Naive thymus-derived CD4-positive, alpha-beta T cell (primary cell): Measurements from ENCODE around the gene LETM1. TPM values are rescaled to one million over a fixed set of nuclear protein-coding genes. Genes with fewer than 3 reads are reported as not detected.

ENCODE experiments used
- ATAC-seq: fragments of 150-1000 bp; cut with Tn5 transposase; 2 replicates; pipeline ENCODE4 v1.10.0; 2021; ENCODE audit warnings: mild to moderate bottlenecking, moderate library complexity
- CTCF ChIA-PET: fragments of 350-600 bp; sonication (Branson Sonifier 250); formaldehyde crosslinking; loops from one replicate; lab custom pipeline; 2021; ENCODE audit warnings: antibody characterized with exemption; lab: Charles Lee
- POLR2A ChIA-PET: fragments of 350-600 bp; sonication (Branson Sonifier 250); formaldehyde crosslinking; loops from one replicate; lab custom pipeline; 2021; ENCODE audit warnings: antibody characterized with exemption, inconsistent platforms; lab: Charles Lee
- DNase-seq, 9 donors: peaks; one replicate each; pipeline versions ENCODE4 v3.0.0 to v3.0.0-alpha.2; 2020 to 2022; ENCODE audit warnings: mixed read lengths in 1 of 9
- H3K27ac ChIP-seq: one replicate; pipeline ENCODE4 v1.7.0; 2013; ENCODE audit warnings: mild to moderate bottlenecking, low read depth, low read length, moderate library complexity
- H3K27me3 ChIP-seq, 2 donors: one replicate each; pipeline ENCODE4 v1.7.0; 2013; ENCODE audit warnings: low read length in 2 of 2, mild to moderate bottlenecking in 2 of 2, moderate library complexity in 2 of 2; ENCODE audit not compliant: control insufficient read depth in 2 of 2, insufficient read depth in 2 of 2
- H3K36me3 ChIP-seq, 3 experiments: 1 replicate in 2 of 3; 2 replicates in 1 of 3; pipeline ENCODE4 v1.7.0; 2013; ENCODE audit warnings: low read length in 3 of 3, mild to moderate bottlenecking in 3 of 3, moderate library complexity in 1 of 3; ENCODE audit not compliant: insufficient read depth in 3 of 3, control insufficient read depth in 2 of 3
- H3K4me1 ChIP-seq, 2 donors: one replicate each; pipeline ENCODE4 v1.7.0; 2013; ENCODE audit warnings: low read length in 2 of 2, mild to moderate bottlenecking in 2 of 2, moderate library complexity in 1 of 2; ENCODE audit not compliant: control insufficient read depth in 2 of 2, insufficient read depth in 2 of 2
- H3K4me3 ChIP-seq: 2 replicates; pipeline ENCODE4 v1.7.0; 2013; ENCODE audit warnings: mild to moderate bottlenecking, low read length
- H3K9me3 ChIP-seq, 3 experiments: 1 replicate in 2 of 3; 2 replicates in 1 of 3; pipeline ENCODE4 v1.7.0; 2013; ENCODE audit warnings: low read length in 3 of 3; ENCODE audit not compliant: control insufficient read depth in 2 of 3
- H3K27ac Mint-ChIP-seq, 9 donors: one replicate each; pipeline ENCODE4 v1.8.0; 2020 to 2022; ENCODE audit warnings: mixed read lengths in 9 of 9, mild to moderate bottlenecking in 8 of 9, moderate library complexity in 5 of 9, inconsistent platforms in 2 of 9
- H3K27me3 Mint-ChIP-seq, 5 donors: one replicate each; pipeline ENCODE4 v1.8.0; 2021 to 2022; ENCODE audit warnings: mixed read lengths in 5 of 5, mild to moderate bottlenecking in 1 of 5
- H3K36me3 Mint-ChIP-seq, 5 donors: one replicate each; pipeline ENCODE4 v1.8.0; 2020 to 2022; ENCODE audit warnings: mixed read lengths in 5 of 5, mild to moderate bottlenecking in 3 of 5, inconsistent platforms in 1 of 5
- H3K4me1 Mint-ChIP-seq, 7 donors: one replicate each; pipeline ENCODE4 v1.8.0; 2020 to 2022; ENCODE audit warnings: mixed read lengths in 7 of 7, mild to moderate bottlenecking in 3 of 7, inconsistent platforms in 1 of 7
- H3K4me3 Mint-ChIP-seq, 10 donors: one replicate each; pipeline ENCODE4 v1.8.0; 2020 to 2022; ENCODE audit warnings: mild to moderate bottlenecking in 10 of 10, mixed read lengths in 10 of 10, moderate library complexity in 6 of 10, inconsistent platforms in 2 of 10
- H3K9me3 Mint-ChIP-seq, 11 donors: one replicate each; pipeline ENCODE4 v1.8.0; 2020 to 2022; ENCODE audit warnings: mixed read lengths in 11 of 11, mild to moderate bottlenecking in 4 of 11, inconsistent platforms in 1 of 11, moderate library complexity in 1 of 11
- intact Hi-C, 2 donors: fragments of 100-400 bp; cut with micrococcal nuclease; formaldehyde crosslinking; loops; one replicate each; pipeline ENCODE4 v1.15.1; 2023
- polyA plus RNA-seq, 2 donors: library from polyadenylated mRNA; unstranded; fragments of 300-500 nt; fragmentation: Illumina TruSeq; gene quantifications; one replicate each; pipeline ENCODE4 v1.2.3, GENCODE V29; 2021
- total RNA-seq, 6 experiments: library from RNA in 5 of 6; stranded (reverse) in 5 of 6; gene quantifications; 1 replicate in 5 of 6; 2 replicates in 1 of 6; pipeline ENCODE4 v1.2.3 and lab custom pipeline; 2021 to 2026

The LETM1 gene
- total and polyA plus RNA-seq, 7 experiments from 2014 or later, result 7.7 to 56.4 (median 35.4) TPM

DNA sequence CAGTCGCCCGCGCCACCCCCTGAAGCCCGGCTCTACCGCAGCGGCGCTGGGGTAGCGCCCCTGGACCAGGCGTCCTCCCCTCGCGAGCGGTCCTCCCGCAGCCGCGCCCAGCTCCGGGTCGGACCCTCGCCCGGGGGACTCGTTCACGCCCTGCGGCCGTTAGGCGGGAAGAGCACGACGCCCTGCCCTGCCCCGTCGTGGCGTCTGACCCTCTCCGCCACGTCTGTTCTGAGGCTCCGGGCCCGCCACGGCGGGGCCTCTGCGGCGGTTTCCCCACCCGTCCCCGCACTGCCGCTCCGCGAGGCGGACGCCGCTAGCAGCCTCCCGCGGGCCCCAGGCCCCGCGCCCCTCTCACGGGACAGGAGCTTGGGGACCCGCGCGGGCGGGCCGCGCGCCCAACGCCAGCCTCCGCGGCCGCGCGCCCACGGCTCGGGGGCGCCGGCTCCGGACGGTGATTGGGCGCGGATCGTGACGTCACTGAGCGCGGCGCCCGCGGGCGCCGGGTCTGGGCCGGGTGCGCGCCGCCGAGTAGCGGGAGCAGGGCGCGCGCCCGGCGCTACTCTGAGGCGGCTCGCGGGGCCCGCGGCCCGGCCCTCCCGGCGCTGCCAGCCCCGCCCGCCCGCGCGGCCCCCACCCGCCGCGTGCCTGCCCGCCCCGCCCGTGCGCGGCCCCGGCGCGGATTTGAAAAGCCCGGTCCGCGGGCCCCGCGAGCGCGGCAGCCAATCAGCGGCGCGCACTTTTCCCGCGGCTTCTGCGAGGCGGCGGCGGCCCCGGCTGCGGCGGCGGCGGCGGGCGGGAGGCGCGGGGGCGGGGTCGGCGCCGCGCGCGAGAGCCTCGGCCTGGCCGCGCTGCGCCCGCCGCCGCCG is 14.9 kb upstream of the LETM1 start, which contains the start of gene NSD2:
Gene NSD2, plus strand, starts transcription at position 816 of the 866 bp plus-strand sequence. CDS start 29,262 bp downstream, outside the sequence.
- intact Hi-C loops, result loop anchor here (1.0 to 5.0 kb wide), 15 partner anchors 9 to 622 kb away; partner anchors contain the start of genes FAM53A (in 2 of the 2), LETM1 (in 2 of the 2), MXD4 (in 2 of the 2) and SLBP (in 2 of the 2)
- ATAC-seq, result peak; percentile 86
- DNase-seq, result peak; percentile 79 to 95 (median 86)
- Mint-ChIP-seq H3K36me3 (peaks cover 0 to 13% (median 0%) of the 10 kb centered on the region in 5 donors), H3K27ac (peak within 1 kb of the TSS; percentile 91 to 96 (median 95)), H3K4me1 (peaks cover 12 to 37% (median 34%) of the 10 kb centered on the region in 7 donors), H3K9me3 (peaks cover 0 to 5% (median 0%) of the 10 kb centered on the region in 11 donors), H3K27me3 (peaks cover 0 to 4% (median 0%) of the 10 kb centered on the region in 5 donors), H3K4me3 (peak within 1 kb of the TSS; percentile 84 to 98 (median 89))
- H3K27ac ChIP-seq, result peak within 1 kb of the TSS; percentile 99
- H3K4me3 ChIP-seq, result peak within 1 kb of the TSS; percentile 86
- H3K4me1 ChIP-seq, result peaks cover 15 to 20% of the 10 kb centered on the region in 2 donors
- ChIA-PET CTCF (interaction anchor here (1.7 kb wide), 1 partner anchor 29 kb away, joined by 8 read pairs; no protein-coding TSS in a partner anchor), POLR2A (interaction anchor here (0.9 to 4.1 kb wide), 9 partner anchors 12 to 1197 kb away, joined by 3 to 74 read pairs (median 5); partner anchors contain the start of genes ATP5ME, LETM1, MYL5 and SLBP)
- H3K9me3 ChIP-seq, result no peaks in the 10 kb centered on the region
- no peaks in the 10 kb centered on the region for H3K27me3 ChIP-seq
- peaks cover 0 to 3% (median 0%) of the 10 kb centered on the region in 3 experiments for H3K36me3 ChIP-seq

DNA sequence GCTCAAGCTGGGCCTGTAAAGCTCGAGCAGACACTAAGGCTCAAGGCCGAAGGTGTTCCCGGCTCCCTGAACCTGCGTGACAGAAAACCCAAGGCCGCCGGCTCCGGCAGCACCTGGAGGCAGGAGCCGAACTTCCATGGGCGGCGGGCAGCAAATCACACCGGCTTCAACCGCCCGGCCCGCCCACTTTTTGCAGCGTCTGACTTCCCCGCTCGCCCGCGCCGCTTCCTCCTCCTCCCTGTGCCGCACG is 14.3 kb upstream of the LETM1 start:
- Histone ChIP-seq H3K36me3 (peaks cover 0 to 3% (median 0%) of the 10 kb centered on the region in 3 experiments), H3K9me3 (no peaks in the 10 kb centered on the region), H3K27ac (peak overlapping the region; percentile 99), H3K4me1 (peaks cover 15 to 20% of the 10 kb centered on the region in 2 donors), H3K4me3 (peak overlapping the region; percentile 86), H3K27me3 (no peaks in the 10 kb centered on the region)
- intact Hi-C loops, result loop anchor here (1.0 to 5.0 kb wide), 15 partner anchors 8 to 621 kb away; partner anchors contain the start of genes FAM53A (in 2 of the 2), LETM1 (in 2 of the 2), MXD4 (in 2 of the 2) and SLBP (in 2 of the 2)
- H3K4me3 Mint-ChIP-seq, result peak overlapping the region; percentile 78 to 91 (median 85)
- peaks cover 0 to 4% (median 0%) of the 10 kb centered on the region in 5 donors for H3K27me3 Mint-ChIP-seq
- peaks cover 0 to 5% (median 0%) of the 10 kb centered on the region in 11 donors for H3K9me3 Mint-ChIP-seq
- peak overlapping the region; percentile 89 to 96 (median 94) for H3K27ac Mint-ChIP-seq
- H3K36me3 Mint-ChIP-seq, result peaks cover 0 to 13% (median 0%) of the 10 kb centered on the region in 5 donors
- DNase-seq (peak in 7 of 9 donors; percentile 79 to 89 (median 87)), ATAC-seq (peak; percentile 79)
- H3K4me1 Mint-ChIP-seq, result peaks cover 12 to 37% (median 34%) of the 10 kb centered on the region in 7 donors
- ChIA-PET CTCF (interaction anchor here (1.7 kb wide), 1 partner anchor 29 kb away, joined by 8 read pairs; no protein-coding TSS in a partner anchor), POLR2A (interaction anchor here (0.6 to 4.1 kb wide), 11 partner anchors 12 to 1804 kb away, joined by 3 to 74 read pairs (median 3); partner anchors contain the start of genes ATP5ME, LETM1, MYL5 and NELFA)

DNA sequence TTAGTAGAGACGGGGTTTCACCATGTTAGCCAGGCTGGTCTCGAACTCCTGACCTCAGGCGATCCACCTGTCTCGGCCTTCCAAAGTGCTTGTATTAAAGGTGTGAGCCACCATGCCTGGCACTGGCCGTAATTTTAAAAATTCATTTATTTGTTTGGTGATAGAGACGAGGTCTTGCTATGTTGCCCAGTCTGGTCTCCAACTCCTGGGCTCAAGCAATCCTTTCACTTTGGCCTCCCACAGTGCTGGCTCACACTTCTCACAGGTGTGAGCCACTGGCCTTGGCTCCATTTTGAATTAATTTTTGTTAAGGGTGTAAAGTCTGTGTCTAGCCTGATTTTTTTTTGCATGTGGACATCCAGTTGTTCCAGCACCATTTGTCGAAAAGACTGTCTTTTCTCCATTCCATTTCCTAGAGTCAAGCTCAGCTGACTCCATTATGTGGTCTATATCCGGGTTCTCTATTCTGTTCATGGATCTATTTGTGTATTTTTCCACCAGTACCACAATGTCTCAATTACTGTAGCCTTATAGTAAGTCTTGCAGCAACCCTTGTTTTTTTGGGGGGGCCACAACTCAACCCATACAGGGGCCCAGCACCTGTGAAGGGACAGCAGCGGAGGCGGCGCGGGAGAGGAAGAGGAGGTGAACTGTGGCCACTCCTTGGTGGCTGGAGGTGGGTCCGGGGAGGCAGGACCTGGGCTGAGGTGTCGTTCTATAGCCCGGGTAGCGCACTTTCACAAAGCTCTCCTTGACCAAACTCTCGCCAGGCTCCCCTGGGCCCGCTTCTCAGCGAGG is 13.8 kb upstream of the LETM1 start:
- peaks cover 0 to 4% (median 0%) of the 10 kb centered on the region in 5 donors for H3K27me3 Mint-ChIP-seq
- peak overlapping the region; percentile 86 for H3K4me3 ChIP-seq
- ATAC-seq (no peak), DNase-seq (no peak)
- H3K9me3 Mint-ChIP-seq, result peaks cover 0 to 5% (median 0%) of the 10 kb centered on the region in 11 donors
- H3K27ac Mint-ChIP-seq, result peak overlapping the region; percentile 89 to 96 (median 94)
- no peaks in the 10 kb centered on the region for H3K27me3 ChIP-seq
- peaks cover 12 to 35% (median 32%) of the 10 kb centered on the region in 7 donors for H3K4me1 Mint-ChIP-seq
- peaks cover 0 to 13% (median 0%) of the 10 kb centered on the region in 5 donors for H3K36me3 Mint-ChIP-seq
- peaks cover 15 to 20% of the 10 kb centered on the region in 2 donors for H3K4me1 ChIP-seq
- H3K9me3 ChIP-seq, result no peaks in the 10 kb centered on the region
- POLR2A ChIA-PET, result interaction anchor here (0.6 to 4.1 kb wide), 9 partner anchors 11 to 1803 kb away, joined by 3 to 74 read pairs (median 3); partner anchors contain the start of genes ATP5ME, LETM1, MYL5 and NELFA
- H3K27ac ChIP-seq, result peak overlapping the region; percentile 99
- intact Hi-C loops, result loop anchor here (1.0 to 5.0 kb wide), 15 partner anchors 7 to 620 kb away; partner anchors contain the start of genes FAM53A (in 2 of the 2), LETM1 (in 2 of the 2), MXD4 (in 2 of the 2) and SLBP (in 2 of the 2)
- peak overlapping the region; percentile 78 to 91 (median 85) for H3K4me3 Mint-ChIP-seq
- peaks cover 0 to 3% (median 0%) of the 10 kb centered on the region in 3 experiments for H3K36me3 ChIP-seq
- CTCF ChIA-PET, result interaction anchor here (1.7 kb wide), 1 partner anchor 30 kb away, joined by 8 read pairs; no protein-coding TSS in a partner anchor

DNA sequence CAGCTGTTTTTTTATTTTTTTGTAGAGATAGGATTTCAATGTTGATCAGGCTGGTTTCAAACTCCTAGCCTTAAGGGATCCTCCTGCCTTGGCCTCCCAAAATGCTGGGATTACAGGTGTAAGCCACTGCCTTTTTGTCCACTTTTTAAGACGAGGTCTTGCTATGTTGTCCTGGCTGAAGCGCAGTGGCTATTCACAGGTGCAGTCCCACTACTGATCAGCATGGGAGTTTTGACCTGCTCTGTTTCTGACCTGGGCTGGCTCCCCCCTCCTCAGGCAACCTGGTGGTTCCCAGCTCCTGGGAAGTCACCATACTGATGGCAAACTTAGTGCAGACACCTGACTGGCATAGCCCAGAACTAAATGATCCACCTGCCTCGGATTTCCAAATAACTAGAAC is 13.0 kb upstream of the LETM1 start:
- POLR2A ChIA-PET, result interaction anchor here (1.3 to 4.1 kb wide), 2 partner anchors 10 to 140 kb away, joined by 3 to 74 read pairs; partner anchors contain the start of genes LETM1 and NELFA

DNA sequence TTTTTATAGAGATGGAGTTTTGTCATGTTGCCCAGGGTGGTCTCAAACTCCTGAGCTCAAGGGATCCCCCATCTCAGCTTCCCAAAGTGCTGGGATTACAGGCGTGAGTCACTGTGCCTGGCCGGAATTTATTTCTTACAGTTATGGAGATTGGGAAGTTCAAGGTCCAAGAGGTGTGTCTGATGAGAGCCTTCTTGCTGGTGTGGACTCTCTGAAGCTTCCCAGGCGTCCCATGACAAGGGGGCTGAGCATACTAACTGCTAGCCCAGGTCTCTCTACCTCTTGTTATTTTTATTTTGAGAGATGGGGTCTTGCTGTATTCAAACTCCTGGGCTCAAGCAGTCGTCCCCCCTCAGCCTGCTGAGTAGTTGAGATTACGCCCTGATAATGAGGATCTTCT is 12.3 kb upstream of the LETM1 start:
- H3K36me3 Mint-ChIP-seq, result peaks cover 0 to 5% (median 0%) of the 10 kb centered on the region in 5 donors
- CTCF ChIA-PET, result interaction anchor here (0.7 kb wide), 1 partner anchor 815 kb away, joined by 4 read pairs; no protein-coding TSS in a partner anchor
- Histone ChIP-seq H3K27ac (no peak overlapping the region), H3K36me3 (peaks cover 0 to 3% (median 0%) of the 10 kb centered on the region in 3 experiments), H3K27me3 (no peaks in the 10 kb centered on the region), H3K4me1 (peaks cover 13 to 23% of the 10 kb centered on the region in 2 donors), H3K4me3 (no peak overlapping the region), H3K9me3 (no peaks in the 10 kb centered on the region)
- no peak overlapping the region for H3K4me3 Mint-ChIP-seq
- intact Hi-C loops, result no loop called here
- H3K27ac Mint-ChIP-seq, result peak overlapping the region in 1 of 9 donors; percentile 28
- H3K27me3 Mint-ChIP-seq, result peaks cover 0 to 4% (median 0%) of the 10 kb centered on the region in 5 donors
- H3K9me3 Mint-ChIP-seq, result peaks cover 0 to 6% (median 0%) of the 10 kb centered on the region in 11 donors
- no peak for DNase-seq
- POLR2A ChIA-PET, result interaction anchor here (4.1 kb wide), 1 partner anchor 10 kb away, joined by 74 read pairs; the partner anchor contains the start of gene LETM1
- no peak for ATAC-seq
- H3K4me1 Mint-ChIP-seq, result peaks cover 13 to 24% (median 23%) of the 10 kb centered on the region in 7 donors

More for the DNA sequence above, 13.0 kb upstream of the LETM1 start:
- Histone ChIP-seq H3K27me3 (no peaks in the 10 kb centered on the region), H3K36me3 (peaks cover 0 to 3% (median 0%) of the 10 kb centered on the region in 3 experiments), H3K4me1 (peaks cover 15 to 20% of the 10 kb centered on the region in 2 donors), H3K4me3 (no peak overlapping the region), H3K27ac (no peak overlapping the region), H3K9me3 (no peaks in the 10 kb centered on the region)
- peaks cover 0 to 6% (median 0%) of the 10 kb centered on the region in 5 donors for H3K36me3 Mint-ChIP-seq
- CTCF ChIA-PET, result no interaction called here
- H3K4me3 Mint-ChIP-seq, result peak overlapping the region in 4 of 10 donors; percentile 84 to 91 (median 88)
- ATAC-seq, result no peak
- H3K9me3 Mint-ChIP-seq, result peaks cover 0 to 5% (median 0%) of the 10 kb centered on the region in 11 donors
- intact Hi-C loops, result no loop called here
- H3K27ac Mint-ChIP-seq, result peak overlapping the region in 3 of 9 donors; percentile 43 to 95 (median 94)
- H3K27me3 Mint-ChIP-seq, result peaks cover 0 to 4% (median 0%) of the 10 kb centered on the region in 5 donors
- peaks cover 12 to 26% (median 25%) of the 10 kb centered on the region in 7 donors for H3K4me1 Mint-ChIP-seq
- no peak for DNase-seq
